Measurements from ENCODE around the gene PPP1R14B. TPM values are rescaled to one million over a fixed set of nuclear protein-coding genes. Genes with fewer than 3 reads are reported as not detected.
"Not testable (repeated sequence)": the region's sequence is repeated elsewhere in the genome, so short reads cannot be mapped to it uniquely, and the experiment has no call there.

Gene PPP1R14B
- total RNA-seq, 1 donor from 2014 or later = 186 TPM

GRCh38 chr11:64246621-64246870 lies 197 bp downstream of the PPP1R14B start:
- DNase-seq (ENCODE audit: low spot score) = not testable (repeated sequence)

DNA sequence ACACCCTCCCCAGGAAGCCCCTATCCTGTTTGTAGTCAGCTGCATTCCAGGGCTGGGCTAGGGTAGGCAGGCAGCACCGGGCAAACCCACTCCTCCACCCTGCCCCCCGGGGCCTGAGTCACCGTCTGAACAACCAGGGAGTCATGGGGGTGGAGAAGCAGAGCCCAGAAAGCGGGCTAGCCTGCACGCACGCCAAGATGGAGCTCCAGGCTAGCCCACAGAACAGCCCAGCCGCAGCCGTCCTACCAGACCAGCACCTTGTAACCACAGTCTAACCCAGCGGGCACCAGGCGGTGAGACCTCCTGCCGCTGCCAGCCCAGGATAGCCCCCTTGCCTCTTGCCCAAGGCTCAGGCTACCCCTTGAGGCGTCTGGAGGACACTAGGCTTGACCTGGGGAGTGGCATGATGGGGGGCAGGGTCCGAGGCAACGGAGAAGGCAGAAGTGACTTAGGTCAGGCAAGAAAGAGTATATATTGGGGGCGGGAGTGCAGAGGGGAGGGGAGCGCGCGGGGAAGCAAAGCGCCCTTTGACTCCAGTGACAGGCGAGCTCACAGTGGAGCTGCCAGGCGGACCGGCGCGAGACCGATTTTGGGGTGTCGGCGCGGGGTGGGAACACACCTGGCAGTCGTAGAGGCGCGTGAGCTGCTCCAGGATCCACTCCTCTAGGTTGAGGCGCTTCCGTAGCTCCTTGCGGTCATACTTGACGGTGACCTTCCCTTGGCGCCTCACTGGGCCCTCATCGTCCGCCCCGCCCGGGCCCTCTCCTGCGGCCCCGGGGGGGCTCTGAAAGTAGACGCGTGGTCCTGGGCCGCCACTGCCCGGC lies 734 bp downstream of the PPP1R14B start:
- no peak for DNase-seq (ENCODE audit: low spot score)

DNA sequence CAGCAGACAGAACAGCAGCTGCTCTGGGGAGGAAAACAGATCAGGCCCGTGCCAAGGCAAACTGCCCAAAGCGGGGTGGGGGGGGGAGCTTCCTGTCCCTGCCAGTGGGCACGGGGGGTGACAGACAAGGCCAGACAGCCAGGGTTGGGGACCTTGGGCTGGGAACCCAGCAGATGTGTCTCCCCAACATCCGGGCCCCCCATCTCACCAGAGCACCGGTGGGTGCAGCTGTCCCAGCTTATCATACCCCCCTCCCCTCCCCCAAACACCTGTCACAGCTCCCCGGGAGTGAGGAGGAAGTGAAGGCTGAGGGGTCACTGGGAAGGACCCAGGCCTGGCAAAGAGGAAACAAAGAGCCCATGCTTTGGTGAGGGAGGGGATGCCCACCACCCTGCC lies 1.3 kb downstream of the PPP1R14B start:
- no peak for DNase-seq (ENCODE audit: low spot score)

DNA sequence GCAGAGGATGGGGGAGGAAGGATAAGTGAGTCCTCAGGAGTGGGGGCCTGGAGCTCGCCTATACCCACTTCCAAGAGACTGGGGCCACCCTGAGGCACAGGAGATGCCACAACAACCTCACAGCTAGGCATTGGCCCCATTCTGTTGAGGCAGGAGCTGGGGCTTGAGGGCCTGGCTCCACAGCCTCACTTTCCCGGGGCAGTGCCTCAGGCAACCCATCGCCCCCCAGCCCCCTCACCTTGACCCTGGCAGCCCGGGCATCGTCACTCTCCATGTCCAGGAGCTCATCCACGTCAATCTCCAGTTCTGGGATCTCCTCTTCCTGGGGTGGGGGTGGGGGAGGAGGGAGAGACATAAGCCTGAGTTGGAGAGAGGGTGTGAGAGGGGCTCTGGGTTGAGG lies 1.8 kb downstream of the PPP1R14B start:
- DNase-seq (ENCODE audit: low spot score) = no peak

DNA sequence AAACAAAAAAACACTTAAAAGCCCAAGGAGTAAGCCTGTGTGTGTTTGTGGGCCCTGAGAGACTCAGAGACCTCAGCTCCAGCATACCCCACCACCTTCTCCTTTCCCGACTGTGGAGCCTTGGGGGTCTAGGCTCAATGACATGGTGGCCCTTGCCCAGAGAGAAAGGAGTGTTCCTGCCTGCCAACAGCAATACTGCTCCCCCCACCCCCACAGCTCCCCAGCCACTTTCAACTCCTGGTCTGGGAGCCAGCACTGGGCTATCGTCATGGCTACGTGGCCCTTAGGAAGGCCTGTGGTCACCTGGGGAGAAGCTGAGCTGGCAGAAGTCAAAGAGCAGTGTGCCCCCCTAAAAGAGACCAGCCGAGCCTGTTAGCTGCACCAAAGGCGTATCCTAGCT lies 2.6 kb downstream of the PPP1R14B start:
- DNase-seq (ENCODE audit: low spot score) = no peak

- DNase-seq (ENCODE audit: low spot score) = no peak
These were observed 3.4 kb downstream of the PPP1R14B start for GRCh38 chr11:64243236-64243854.

DNA sequence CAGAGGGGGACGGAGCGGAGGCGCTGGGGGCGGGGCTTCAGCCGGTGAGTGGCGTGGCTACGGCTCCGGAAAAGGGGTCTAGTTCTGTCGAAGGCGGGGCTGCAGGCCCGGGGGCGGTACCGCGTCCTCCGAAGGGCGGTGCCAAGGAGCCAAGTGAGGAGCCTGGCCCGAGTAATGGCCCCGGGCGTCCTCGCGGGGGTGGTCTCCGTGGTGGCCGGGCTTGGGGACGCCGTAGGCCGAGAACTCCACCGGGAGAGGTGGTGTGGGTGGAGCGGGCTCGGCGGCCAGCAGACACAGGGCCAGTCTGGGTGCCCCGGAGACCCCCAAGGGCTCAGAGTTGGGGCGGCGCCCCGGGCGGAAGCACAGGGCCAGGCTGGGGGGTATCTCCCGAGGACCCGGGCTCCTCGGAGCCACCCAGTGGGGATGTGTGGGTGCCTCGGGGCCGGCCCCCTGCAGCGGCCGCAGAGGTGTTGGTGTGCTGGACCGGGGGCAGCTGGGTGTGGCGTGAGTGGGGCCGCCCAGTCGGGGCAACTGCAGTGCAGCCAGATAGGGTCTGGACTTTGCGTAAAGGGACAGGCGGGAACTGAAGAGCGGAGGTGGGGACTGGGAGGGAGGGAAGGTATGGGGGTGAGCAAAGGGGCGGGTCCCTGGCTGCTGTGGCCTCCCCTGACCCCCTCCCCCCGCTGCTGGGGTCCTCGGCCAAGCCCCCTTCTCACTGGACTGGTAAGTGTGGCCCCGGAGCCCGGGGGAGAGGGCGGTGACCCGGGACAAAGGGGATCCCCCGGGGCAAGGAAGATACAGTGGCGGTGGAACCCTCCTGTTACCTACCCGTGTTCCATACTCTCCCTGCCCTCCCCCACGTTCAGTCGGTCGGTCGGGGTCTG lies 5.0 kb downstream of the PPP1R14B start:
- no peak for DNase-seq (ENCODE audit: low spot score)

GRCh38 chr11:64241241-64241490 lies 5.6 kb downstream of the PPP1R14B start:
- peak; percentile 100 for DNase-seq (ENCODE audit: low spot score)

DNA sequence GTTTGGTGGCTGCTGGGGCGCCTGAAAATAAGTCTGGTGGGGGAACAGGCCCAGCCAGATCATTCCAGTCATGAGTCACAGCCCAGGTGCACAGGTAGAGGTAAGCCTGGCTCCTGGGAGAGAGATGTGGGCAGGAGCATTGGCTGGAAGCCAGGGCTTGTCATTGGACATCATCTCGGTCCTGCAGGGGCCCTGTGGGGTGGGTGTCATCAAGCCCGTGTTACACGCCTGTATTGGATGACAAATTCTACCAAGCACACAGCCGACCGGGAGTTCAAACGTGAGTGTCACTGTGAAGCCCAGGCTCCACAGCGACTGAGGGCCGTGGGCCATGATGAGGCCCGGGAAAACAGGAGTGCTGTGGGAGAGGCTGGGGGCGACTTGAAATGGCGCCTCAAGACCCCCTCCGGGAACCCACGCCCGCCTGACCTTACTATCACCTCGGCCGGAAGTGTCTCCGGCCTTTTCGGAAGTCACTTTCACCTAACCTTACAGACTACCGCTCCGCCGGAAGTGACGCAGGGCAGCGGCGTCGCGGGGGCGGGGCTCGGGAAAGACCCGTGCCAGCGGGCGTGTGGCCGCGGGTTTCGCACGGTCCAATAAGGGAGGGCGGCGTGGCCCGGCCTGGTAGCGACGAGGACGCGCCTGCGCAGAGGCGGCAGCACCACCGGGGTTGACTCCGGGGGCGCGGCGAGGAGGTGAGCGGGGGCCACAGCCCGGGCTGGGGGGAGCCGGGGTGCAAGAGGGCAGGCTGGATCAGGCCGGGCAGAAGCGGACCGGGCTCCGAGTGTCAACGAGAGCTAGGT lies 6.1 kb downstream of the PPP1R14B start, which contains the start of gene FKBP2:
TSS of gene FKBP2 (plus strand) at position 661 of the 806 bp plus-strand sequence. CDS start 1,293 bp downstream, outside the sequence.
- peak; percentile 100 for DNase-seq (ENCODE audit: low spot score)

DNA sequence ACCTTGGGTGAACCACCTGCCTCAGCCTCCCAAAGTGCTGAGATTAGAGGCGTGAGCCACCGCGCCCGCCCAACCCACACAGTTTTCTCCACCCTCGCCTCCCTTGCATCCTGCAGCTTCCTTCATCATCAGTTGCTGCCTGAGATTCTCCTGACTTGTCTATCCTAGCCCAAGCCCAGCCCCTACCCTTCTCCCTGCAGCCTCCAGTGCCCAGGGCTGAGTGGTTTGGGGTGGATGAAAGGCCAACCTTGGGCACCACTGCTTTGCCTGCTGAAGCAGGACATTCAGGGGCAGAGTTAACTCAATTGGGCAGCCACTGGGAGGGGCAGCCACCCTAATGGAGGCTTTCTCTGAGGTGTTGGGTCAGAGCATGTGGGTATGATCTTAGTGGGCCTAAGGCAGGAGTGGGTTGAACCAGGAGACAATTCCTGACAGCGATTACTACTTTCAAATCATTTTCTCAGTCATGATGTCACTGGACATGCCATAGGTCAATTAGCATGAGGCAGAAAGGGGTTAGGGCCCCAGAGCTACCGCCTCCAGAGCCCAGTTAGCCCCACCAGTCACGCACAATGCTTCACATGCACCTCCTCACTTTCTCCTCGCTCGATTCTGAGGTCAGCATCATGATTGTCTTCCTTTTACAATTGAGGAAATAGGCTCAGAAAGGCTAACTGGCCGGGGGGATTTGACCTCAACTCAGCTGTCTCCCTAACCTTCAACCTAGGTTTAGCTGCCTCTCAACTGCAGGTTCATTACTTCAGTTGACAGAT lies 6.9 kb downstream of the PPP1R14B start:
- DNase-seq (ENCODE audit: low spot score) = no peak

DNA sequence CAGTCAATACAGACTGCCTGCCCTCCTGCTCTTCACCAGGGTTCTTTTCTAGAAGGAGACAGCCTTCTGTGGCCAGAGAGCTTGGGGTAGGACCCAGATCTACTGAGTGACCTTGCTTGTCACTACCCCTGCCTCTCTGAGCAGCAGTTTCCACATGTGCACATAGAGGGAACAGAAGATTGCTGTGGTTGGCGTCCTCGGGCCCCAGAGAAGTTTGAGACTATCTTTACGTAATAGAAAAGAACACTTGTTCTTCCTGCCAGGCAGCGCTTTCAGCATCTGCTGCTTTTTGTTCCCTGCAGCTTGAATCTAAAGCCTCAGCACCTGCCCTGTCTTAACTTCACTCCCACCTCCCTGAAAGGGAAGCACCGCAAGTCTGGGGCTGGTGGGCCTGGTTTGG lies 7.7 kb downstream of the PPP1R14B start:
- DNase-seq (ENCODE audit: low spot score) = no peak

GRCh38 chr11:64238076-64238475 lies 8.7 kb downstream of the PPP1R14B start:
- DNase-seq (ENCODE audit: low spot score) = no peak

DNA sequence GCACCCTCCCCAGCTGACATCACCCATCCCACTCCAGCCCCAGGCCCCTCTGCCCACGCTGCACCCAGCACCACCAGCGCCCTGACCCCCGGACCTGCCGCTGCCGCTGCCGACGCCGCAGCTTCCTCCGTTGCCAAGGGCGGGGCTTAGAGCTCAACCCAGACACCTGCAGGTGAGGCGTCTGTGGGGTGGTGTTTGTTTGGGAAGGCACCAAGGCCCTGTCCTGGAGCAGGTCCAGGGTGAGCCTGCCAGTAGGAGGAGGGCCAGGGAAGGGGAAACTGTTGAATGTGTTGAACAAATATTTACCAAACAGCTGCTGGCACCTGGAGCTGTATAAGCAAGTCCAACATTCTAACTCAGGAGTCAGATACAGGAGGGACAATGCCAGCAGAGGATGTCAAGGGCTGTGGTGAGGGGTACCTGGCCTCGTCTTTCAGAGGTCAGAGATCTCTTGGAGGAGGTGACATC lies 9.2 kb downstream of the PPP1R14B start:
- no peak for DNase-seq (ENCODE audit: low spot score)

- no peak for DNase-seq (ENCODE audit: low spot score)
These were observed 11.1 kb downstream of the PPP1R14B start for GRCh38 chr11:64235437-64236161.

DNA sequence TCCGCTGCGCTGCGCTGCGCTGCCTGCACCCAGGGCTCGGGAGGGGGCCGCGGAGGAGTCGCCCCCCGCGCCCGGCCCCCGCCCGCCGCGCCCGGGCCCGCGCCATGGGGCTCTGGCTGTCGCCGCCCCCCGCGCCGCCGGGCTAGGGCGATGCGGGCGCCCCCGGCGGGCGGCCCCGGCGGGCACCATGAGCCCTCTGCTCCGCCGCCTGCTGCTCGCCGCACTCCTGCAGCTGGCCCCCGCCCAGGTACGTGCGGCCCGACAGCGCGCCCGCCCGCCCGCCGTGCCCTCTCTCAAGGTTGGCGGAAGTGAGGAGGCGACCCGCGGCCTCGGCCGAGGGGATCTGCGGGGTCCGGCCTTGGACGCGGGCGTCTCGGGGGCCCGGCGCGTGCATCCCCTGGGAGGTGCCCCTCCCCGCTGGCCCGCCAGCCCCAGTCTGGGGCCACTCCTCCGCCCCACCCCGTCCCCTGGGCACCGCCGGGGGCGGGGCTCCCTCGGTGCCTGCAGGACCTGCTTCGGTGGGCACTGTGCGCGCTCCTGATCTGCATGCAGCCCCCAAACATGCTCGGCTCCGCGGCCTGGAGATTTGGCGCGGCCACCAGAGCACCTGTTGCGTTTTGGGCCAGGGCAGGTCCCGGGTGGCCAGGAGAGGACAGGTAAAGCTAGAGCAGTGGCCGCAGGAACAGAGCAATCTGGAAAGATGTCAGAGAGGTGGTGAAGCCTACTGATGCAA lies 11.9 kb downstream of the PPP1R14B start:
- no peak for DNase-seq (ENCODE audit: low spot score)

DNA sequence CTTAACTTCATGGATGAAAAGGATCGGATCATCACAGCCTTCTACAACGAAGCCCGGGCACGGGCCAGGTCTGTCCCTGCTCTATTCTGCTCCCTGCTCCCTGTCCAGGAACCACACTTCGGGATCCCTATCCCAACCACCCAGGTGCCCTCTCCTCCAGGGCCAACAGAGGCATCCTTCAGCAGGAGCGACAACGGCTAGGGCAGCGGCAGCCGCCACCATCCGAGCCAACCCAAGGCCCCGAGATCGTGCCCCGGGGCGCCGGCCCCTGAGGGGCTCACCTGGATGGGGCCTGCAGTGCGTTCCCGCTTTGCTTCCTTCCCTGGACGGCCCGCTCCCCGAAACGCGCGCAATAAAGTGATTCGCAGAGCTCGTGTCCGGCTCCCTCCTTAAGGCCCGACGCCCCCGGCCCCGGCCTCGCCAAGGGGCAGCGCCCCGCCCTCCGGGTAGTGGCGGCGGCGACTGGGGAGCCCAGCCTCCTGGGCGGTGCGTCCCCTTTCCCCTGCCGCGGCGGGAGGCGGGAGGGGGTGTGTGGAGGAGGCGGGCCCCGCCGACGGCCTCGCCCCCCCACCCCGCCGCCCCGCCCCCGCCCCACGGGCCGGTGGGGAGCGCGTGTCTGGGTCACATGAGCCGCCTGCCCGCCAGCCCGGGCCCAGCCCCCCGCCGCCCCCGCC lies 12.7 kb downstream of the PPP1R14B start, which contains the start of gene VEGFB:
TSS of gene VEGFB (plus strand) at position 672 of the 674 bp plus-strand sequence. CDS start 250 bp downstream, outside the sequence.
- DNase-seq (ENCODE audit: low spot score) = no peak

DNA sequence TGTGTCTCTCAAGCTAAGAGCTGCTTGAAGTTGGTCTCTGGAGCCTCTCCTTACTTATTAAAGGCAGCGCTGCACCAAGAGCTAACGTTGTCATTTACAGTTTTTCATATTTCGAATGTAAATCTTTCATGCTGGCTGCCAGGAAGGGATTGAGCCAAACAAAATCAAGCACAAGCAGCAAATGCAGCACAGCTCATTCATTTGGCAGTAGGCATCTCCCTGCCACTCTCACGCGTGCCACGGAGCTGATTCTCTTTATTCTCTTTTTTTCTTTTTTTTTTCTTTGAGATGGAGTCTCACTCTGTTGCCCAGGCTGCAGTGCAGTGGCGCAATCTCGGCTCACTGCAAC lies 13.8 kb downstream of the PPP1R14B start:
- DNase-seq (ENCODE audit: low spot score) = no peak

DNA sequence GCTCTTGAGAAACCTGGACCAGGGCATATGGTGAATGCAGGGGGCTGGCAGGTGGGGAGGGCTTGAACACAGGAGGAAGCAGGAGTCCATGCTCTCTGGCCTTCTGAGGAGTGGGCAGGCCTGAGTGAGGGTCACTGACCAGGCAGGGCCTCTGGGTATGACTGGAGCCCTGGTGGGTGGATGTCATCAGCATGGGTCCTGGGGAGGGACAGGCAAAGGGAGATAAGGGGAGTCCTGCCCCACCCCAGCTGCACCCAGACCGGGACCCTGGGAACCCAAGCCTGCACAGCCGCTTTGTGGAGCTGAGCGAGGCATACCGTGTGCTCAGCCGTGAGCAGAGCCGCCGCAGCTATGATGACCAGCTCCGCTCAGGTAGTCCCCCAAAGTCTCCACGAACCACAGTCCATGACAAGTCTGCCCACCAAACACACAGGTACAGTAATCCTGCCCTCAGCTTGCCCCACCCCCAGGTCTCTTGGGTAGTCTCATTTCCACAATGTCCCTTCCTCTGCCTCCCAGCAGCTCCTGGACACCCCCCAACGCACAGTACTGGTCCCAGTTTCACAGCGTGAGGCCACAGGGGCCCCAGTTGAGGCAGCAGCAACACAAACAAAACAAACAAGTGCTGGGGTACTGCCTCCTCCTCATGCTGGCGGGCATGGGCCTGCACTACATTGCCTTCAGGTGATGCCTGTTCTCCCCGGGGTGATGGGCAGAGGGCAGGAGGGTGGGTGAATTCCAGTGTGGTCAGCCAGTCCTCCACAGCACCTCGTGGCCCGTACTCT lies 14.4 kb downstream of the PPP1R14B start:
- DNase-seq (ENCODE audit: low spot score) = no peak

Measured in mesenteric fat pad (tissue), 1 donor.